HG02623 (cell line): ENCODE results near the gene ACER3.
"Not testable (repeated sequence)": the region's sequence is repeated elsewhere in the genome, so short reads cannot be mapped to it uniquely, and the experiment has no call there.

ENCODE experiments used
- ATAC-seq: cut with Tn5 transposase; IDR thresholded peaks from one replicate; pipeline ENCODE4 v1.9.1; 2021; ENCODE audit warnings: moderate library complexity; ENCODE audit not compliant: unreplicated experiment

The ACER3 gene

DNA sequence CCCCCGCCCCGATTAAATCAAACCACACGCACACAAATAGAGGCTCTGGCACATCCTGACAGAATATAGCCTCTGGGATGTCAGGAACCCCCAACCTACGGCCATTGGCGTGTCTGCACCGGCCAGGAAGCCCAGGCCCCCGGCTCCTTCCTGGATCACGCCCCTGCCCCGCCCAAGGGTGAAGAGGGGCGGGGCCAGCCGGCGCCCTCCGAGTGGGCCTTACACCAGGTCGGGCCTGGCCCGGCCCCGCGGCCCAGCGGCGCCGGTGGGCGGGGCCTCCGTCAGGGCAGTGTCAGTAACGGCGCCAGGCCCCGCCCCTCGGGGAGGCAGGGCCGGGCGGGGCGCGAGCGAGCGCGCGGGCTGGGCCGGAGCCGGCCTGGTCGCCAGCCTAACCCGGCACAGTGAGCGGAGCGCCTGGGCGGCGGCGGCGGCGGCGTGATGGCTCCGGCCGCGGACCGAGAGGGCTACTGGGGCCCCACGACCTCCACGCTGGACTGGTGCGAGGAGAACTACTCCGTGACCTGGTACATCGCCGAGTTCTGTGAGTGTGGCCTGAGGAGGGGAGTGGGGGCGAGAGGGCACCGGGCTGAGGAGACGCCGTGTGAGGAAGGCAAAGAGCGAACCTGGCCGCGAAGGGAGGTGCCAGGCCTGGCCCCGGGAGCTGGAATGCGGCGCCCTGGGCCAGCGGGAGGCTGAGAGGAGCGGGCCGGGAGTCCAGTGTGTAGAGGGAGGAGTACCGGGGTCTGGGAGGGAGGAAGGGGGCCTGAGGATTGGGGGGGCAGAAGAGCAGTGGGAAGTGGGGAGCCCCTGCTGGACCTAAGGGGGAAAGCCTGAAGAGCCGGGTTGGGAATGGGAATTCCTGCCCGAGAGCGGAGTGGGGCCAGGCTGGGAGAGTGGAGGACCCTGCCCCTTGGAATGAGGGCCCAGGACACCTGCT, at the start of gene ACER3:
TSS of gene ACER3 (plus strand) at position 380 of the 937 bp plus-strand sequence. CDS start at position 439, 59 bp downstream.
- peak; percentile 92 for ATAC-seq

DNA sequence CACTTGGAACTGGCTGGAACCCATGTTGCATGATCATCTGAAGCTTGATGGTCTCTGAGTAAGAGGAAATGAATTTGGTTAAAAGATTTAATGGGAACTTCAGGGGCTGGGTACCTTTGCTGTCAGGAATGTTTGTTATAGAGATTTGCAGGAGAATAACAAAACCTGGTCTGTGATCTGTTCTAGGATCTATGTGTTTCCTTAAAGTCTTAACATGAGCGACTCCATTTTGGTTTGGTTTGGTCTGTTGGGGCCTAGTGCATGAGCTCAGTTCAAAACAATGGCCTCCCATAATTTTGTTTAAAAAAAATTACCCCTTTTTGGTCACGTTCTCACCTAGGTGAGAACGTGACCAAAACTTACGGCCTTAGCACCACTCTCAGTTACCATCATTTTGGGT, 49.5 kb upstream of the ACER3 start:
- ATAC-seq = no peak

GRCh38 chr11:76814414-76814813, 46.3 kb upstream of the ACER3 start:
- no peak for ATAC-seq

DNA sequence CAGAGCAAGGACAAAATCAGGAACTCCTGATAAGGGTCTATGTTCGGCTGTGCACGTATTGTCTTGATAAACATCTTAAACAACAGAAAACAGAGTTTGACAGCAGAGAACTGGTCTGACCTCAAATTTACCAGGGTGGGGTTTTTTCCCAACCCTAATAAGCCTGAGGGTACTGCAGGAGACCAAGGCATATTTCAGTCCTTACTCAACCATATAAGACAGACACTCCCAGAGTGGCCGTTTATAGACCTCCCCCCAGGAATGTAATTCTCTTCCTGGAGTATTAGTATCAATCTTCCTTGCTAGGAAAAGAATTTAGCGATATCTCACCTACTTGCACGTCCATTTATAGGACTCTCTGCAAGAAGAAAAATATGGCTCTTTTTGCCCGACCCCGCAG, 45.0 kb upstream of the ACER3 start:
- not testable (repeated sequence) for ATAC-seq

DNA sequence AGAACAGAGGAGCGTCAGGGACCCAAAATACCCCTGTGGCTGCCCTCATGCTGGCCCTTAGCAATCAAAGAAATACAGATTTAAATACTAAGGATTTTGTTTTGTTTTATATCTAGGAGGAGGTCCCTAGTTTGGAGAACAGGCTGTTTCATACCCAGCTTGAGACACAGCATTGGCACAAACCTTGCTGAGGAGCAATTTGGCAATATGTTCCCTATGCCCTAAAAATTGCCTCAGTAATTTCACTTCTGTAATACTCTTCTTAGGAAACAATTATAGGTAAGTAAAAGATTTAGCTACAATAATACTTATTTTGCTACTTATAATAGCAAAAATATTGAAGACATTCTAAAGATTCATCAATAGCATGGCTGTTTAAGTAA, 40.5 kb upstream of the ACER3 start:
- no peak for ATAC-seq

- ATAC-seq = not testable (repeated sequence)
Observed at GRCh38 chr11:76821396-76821795, 39.3 kb upstream of the ACER3 start.

DNA sequence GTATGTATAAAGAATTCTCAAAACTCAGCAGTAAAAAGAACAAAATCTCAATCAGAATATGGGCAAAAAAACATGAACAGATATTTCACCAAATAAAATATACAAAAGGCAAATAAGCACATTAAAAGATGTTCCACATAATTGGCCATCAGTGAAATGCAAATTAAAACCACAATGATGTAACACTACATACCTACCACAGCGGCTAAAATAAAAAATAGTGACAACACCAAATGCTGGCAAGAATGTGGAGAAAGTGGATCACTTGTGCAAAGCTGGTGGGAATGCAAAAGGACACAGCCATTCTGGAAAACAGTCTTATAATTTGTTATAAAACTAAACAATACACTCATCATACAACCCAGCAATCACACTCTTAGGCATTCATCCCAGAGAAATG, 38.3 kb upstream of the ACER3 start:
- ATAC-seq = no peak

DNA sequence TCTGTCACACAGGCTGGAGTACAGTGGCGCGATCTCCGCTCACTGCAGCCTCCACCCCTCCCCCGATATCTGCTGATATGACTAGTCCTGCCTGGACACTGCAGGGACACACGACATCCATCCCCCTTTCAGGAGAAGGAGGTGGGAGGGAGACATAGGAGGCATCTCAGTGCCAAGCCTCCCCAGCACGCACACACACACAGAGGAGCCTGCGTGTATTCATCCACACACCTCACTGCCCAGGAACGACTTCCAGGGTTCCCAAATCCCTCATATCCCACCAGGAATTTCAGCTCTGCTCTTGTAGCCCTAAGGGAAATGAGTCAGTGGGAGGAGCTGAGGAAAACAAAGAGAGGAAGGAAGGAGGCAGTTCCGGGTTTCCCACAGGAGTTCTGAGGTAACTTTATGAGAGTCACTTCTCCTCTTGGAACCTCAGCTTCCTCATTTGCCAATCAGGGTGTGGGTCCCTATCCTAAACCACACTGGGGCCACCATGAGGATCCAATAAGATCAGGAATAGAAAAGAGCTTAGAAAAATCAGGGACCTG, 37.2 kb upstream of the ACER3 start:
- ATAC-seq = no peak

DNA sequence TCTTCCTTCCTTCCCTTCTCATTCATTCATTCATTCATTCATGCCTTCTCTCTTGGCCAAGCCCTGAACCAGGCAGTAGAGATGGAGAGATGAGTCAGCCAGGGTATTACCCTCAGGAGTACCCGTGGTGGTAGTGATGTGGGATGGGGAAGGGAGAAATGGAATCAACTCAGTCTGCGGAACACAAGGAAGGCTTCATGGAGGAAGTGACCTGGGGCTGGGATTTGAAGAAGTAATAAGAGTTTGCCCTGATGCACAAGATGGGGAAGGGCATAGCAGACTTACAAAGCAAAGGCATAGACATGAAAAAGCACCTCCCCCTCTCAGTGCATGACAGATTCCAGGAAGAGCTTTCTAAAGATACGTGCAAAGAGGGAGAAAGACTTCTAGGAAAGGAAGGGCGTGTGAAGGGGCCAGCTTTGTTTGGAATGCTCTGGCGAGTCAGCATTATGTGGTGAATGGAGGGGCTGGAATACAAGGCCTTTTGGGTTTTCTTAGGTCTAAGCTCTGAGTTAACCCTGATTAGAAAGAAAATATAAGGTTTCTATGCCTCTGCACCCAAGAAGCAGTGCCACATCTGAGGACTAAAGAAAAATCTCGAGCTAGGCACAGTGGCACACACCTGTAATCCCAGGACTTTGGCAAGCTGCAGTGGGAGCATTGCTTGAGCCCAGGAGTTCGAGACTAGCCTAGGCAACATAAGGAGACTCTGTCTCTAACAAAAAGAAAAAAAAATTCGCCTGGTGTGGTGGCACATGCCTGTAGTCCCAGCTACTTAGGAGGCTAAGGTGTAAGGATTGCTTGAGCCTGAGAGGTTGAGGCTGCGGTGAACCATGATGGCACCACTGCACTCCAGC, 36.4 kb upstream of the ACER3 start:
- ATAC-seq = no peak

GRCh38 chr11:76824980-76825725, 35.6 kb upstream of the ACER3 start:
- ATAC-seq = no peak

- no peak for ATAC-seq
Observed at GRCh38 chr11:76825726-76826396, 34.9 kb upstream of the ACER3 start.

- ATAC-seq = not testable (repeated sequence)
Observed at GRCh38 chr11:76826508-76826907, 34.2 kb upstream of the ACER3 start.

GRCh38 chr11:76827005-76827404, 33.7 kb upstream of the ACER3 start:
- ATAC-seq = not testable (repeated sequence)

DNA sequence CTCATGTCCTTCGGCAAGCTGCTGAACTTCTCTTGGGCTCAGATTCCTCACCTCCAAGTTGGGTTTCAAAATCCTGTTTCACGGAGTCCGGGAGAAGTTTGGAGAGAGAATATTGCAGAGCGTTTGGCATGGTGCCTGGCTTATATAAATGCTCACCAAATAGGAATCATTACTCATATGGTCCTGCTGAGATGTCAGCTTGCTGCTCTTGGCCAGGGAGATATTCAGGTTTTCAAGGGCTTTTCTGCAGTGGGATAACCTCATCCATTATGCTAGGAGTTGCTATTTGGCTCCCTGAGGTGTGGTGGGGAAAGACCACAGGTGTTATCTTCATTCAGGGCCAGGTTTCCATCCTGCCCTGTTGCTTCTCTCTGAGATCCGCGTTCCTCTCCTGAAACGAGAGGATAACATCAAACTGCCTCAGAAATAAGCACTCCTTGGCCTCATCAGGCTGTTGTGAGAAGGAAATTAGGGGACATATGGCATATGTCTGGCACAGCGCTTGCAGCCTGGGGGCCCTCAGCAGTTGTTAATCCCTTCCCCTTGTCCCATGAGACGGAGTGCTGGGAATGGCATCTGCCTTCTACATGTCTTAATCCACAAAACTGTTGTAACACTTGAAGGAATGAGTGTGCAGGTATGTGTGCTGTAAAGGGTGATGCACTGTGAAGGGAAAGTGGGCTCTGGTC, 29.9 kb upstream of the ACER3 start:
- ATAC-seq = no peak

DNA sequence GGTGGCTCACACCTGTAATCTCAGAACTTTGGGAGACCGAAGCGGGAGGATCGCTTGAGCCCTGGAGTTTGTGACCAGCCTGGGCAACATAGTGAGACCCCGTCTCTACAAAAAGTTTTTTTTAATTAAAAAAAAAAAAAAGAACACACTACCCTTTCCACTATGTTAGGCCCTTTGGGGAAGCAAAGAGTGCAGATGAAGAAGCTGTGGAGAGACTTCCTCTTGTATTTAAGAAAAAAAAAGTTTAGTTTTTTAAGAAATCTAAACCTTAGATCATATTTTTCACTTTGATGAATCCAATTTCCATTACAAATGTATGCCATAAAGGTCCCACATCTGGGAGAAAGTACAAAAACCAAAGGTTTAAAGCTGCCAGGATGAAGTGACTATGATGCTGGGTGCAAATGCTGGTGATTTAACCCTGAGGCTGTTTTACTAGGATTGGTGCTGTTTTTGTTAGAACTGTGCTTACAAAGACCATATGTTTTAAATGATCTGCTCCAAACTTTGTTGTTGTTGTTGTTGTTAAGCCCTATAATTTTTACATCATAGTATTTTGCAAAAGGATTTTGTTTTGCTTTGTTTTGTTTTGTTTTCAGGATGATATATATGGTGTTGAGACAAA, 28.9 kb upstream of the ACER3 start:
- no peak for ATAC-seq

DNA sequence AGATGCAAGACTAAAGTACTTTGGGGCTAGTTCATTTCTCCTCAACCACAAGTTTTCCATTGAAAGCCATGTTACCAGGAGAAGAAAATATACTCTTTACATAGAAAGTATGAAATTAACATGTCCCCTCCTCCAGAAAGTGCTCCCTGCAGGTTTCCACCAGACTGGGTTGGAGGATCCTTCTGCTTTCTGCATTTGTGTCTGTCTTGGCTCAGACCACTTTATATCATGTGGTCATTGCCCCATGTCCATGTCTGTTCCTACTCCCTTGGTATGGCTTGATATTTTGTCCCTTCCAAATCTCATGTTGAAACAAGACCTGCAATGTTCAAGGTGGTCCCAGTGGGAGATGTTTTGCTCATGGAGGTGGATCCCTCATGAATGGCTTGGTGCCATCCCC, 28.4 kb upstream of the ACER3 start:
- ATAC-seq = no peak

- no peak for ATAC-seq
Observed at GRCh38 chr11:76834151-76834550, 26.6 kb upstream of the ACER3 start.

DNA sequence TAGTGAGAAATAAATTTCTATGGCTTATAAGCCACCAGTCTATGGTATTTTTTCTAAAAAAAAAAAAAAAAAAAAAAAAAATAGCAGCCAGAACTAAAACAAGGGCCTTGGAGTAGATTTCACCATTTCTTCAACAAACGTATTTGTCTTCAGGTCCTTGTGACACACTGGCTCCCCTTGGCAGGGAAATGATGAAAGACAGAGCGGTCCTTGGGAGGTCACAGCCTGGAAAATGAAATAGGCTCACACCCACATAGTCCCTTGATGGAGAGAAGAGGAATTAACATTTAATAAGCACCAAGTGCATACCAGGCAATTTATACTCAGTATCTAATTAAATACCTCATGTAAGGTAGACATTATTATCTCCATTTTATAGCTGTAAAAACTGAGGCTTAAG, 25.7 kb upstream of the ACER3 start:
- no peak for ATAC-seq

- ATAC-seq = no peak
Observed at GRCh38 chr11:76835928-76836612, 24.6 kb upstream of the ACER3 start.
